PC-3 (cell line): ENCODE measurements around the gene CCIN. TPM values are rescaled to one million over a fixed set of nuclear protein-coding genes. Genes with fewer than 3 reads are reported as not detected.

ENCODE experiments used
- ATAC-seq: fragments of 200-7000 bp; cut with Tn5 transposase; 2 replicates; pipeline ENCODE4 v1.9.1; 2020; ENCODE audit warnings: mild to moderate bottlenecking, moderate library complexity
- BruUV-seq: library from RNA; stranded (reverse); fragments of 400-500 nt; replicated peaks from 2 replicates; lab custom pipeline; 2021; lab: Mats Ljungman, UMichigan
- CTCF ChIA-PET: fragments of 300-600 bp; sonication (Branson Sonifier 250); formaldehyde crosslinking; loops from one replicate; lab custom pipeline; 2022; ENCODE audit warnings: antibody characterized with exemption; lab: Charles Lee
- POLR2A ChIA-PET: fragments of 300-600 bp; sonication (Branson Sonifier 250); formaldehyde crosslinking; loops from one replicate; lab custom pipeline; 2022; ENCODE audit warnings: antibody characterized with exemption; ENCODE audit not compliant: unreplicated experiment; lab: Charles Lee
- DNase-seq: peaks from one replicate; pipeline ENCODE4 v3.0.0-alpha.2; 2015
- H2AFZ ChIP-seq: fragments of 300-600 bp; sonication (generic); 2 replicates; pipeline ENCODE4 v1.6.0; 2016; ENCODE audit warnings: antibody characterized with exemption, low read length
- H3F3A ChIP-seq: fragments of 300-600 bp; sonication (generic); one replicate; pipeline ENCODE4 v1.6.0; 2017; ENCODE audit warnings: antibody characterized with exemption, low read length, control low read depth, mild to moderate bottlenecking; ENCODE audit not compliant: unreplicated experiment
- H3K27ac ChIP-seq: fragments of 300-600 bp; sonication (generic); 2 replicates; pipeline ENCODE4 v1.5.1; 2016; ENCODE audit warnings: mild to moderate bottlenecking, low read length
- H3K27me3 ChIP-seq: fragments of 300-600 bp; sonication (generic); 2 replicates; pipeline ENCODE4 v1.6.1; 2016; ENCODE audit warnings: low read length, mixed read lengths
- H3K36me3 ChIP-seq: fragments of 300-600 bp; sonication (generic); 2 replicates; pipeline ENCODE4 v1.6.1; 2016; ENCODE audit warnings: low read depth, mixed run types, low read length, mixed read lengths
- H3K4me1 ChIP-seq: fragments of 300-600 bp; sonication (generic); 2 replicates; pipeline ENCODE4 v1.5.1; 2016; ENCODE audit warnings: low read length; ENCODE audit not compliant: insufficient read depth
- H3K4me2 ChIP-seq: fragments of 300-600 bp; sonication (generic); 2 replicates; pipeline ENCODE4 v1.6.0; 2016; ENCODE audit warnings: low read length
- H3K4me3 ChIP-seq: fragments of 300-600 bp; sonication (generic); 2 replicates; pipeline ENCODE4 v1.5.1; 2016; ENCODE audit warnings: mild to moderate bottlenecking, low read length, mixed read lengths
- H3K79me2 ChIP-seq: fragments of 300-600 bp; sonication (generic); 2 replicates; pipeline ENCODE4 v1.6.1; 2017; ENCODE audit warnings: low read length, mixed read lengths
- H3K9ac ChIP-seq: fragments of 300-600 bp; sonication (generic); 2 replicates; pipeline ENCODE4 v1.6.0; 2016; ENCODE audit warnings: mild to moderate bottlenecking, low read length
- H3K9me2 ChIP-seq: fragments of 300-600 bp; sonication (generic); replicated peaks from 2 replicates; pipeline ENCODE4 v1.6.1; 2016; ENCODE audit warnings: mixed run types, low read length, mixed read lengths
- H3K9me3 ChIP-seq: fragments of 300-600 bp; sonication (generic); 2 replicates; pipeline ENCODE4 v1.6.1; 2016; ENCODE audit warnings: low read length, mixed read lengths
- H4K20me1 ChIP-seq: fragments of 300-600 bp; sonication (generic); 2 replicates; pipeline ENCODE4 v1.6.1; 2016; ENCODE audit warnings: low read length, mixed read lengths
- EZH2 ChIP-seq: fragments of 300-600 bp; sonication (generic); IDR thresholded peaks from one replicate; pipeline ENCODE4 v1.6.1; 2017; ENCODE audit warnings: antibody characterized with exemption, mild to moderate bottlenecking, low read length; ENCODE audit not compliant: unreplicated experiment
- EZH2phosphoT487 ChIP-seq: fragments of 300-600 bp; sonication (generic); IDR thresholded peaks from 2 replicates; pipeline ENCODE4 v1.6.1; 2018; ENCODE audit warnings: mild to moderate bottlenecking, antibody characterized with exemption, low read length, borderline replicate concordance
- intact Hi-C: fragments of 100-400 bp; cut with micrococcal nuclease; formaldehyde crosslinking; loops from 2 replicates; pipeline ENCODE4 v1.9.0; 2023
- total RNA-seq: library from RNA; depleted of rRNA; stranded (reverse); fragments of >200 nt; gene quantifications from 2 replicates; pipeline ENCODE4 v1.2.3, GENCODE V29; 2014
- TF ChIP-seq, protein P1 (sequence below): fragments of 300-600 bp; sonication (generic); conservative IDR thresholded peaks from 2 replicates; pipeline ENCODE4 v1.5.1; 2017; ENCODE audit warnings: antibody characterized with exemption, low read depth, mild to moderate bottlenecking, low read length

CCIN gene
- total RNA-seq, 1 experiment from 2014 or later = 0.22 TPM

- H4K20me1 ChIP-seq = no peaks in the 10 kb centered on the region
- H3K79me2 ChIP-seq = no peaks in the 10 kb centered on the region
- H3F3A ChIP-seq = no peaks in the 10 kb centered on the region
- DNase-seq (peak; percentile 14), ATAC-seq (peak; percentile 37)
- H3K9me2 ChIP-seq = no peaks in the 10 kb centered on the region
- intact Hi-C loops = no loop called here
- peaks cover 2% of the 10 kb centered on the region; the same call in 1 of the 2 replicates for H3K36me3 ChIP-seq
- H3K4me2 ChIP-seq = no peak overlapping the region
- no peaks in the 10 kb centered on the region for H3K27me3 ChIP-seq
- no peak overlapping the region for H3K27ac ChIP-seq
- no peaks in the 10 kb centered on the region for H3K9me3 ChIP-seq
- H3K4me1 ChIP-seq = peaks cover 28% of the 10 kb centered on the region
- H3K4me3 ChIP-seq = no peak overlapping the region
- ChIA-PET CTCF (no interaction called here), POLR2A (no interaction called here)
- H2AFZ ChIP-seq = no peak overlapping the region
- BruUV-seq = no TSS peak
- TF ChIP-seq EZH2 = no peak
- TF ChIP-seq, protein P1, sequence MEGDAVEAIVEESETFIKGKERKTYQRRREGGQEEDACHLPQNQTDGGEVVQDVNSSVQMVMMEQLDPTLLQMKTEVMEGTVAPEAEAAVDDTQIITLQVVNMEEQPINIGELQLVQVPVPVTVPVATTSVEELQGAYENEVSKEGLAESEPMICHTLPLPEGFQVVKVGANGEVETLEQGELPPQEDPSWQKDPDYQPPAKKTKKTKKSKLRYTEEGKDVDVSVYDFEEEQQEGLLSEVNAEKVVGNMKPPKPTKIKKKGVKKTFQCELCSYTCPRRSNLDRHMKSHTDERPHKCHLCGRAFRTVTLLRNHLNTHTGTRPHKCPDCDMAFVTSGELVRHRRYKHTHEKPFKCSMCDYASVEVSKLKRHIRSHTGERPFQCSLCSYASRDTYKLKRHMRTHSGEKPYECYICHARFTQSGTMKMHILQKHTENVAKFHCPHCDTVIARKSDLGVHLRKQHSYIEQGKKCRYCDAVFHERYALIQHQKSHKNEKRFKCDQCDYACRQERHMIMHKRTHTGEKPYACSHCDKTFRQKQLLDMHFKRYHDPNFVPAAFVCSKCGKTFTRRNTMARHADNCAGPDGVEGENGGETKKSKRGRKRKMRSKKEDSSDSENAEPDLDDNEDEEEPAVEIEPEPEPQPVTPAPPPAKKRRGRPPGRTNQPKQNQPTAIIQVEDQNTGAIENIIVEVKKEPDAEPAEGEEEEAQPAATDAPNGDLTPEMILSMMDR = no peak
- TF ChIP-seq EZH2phosphoT487 = no peak
- H3K9ac ChIP-seq = no peak overlapping the region
Measured at GRCh38 chr9:36151316-36152210, 17.6 kb upstream of the CCIN start.

DNA sequence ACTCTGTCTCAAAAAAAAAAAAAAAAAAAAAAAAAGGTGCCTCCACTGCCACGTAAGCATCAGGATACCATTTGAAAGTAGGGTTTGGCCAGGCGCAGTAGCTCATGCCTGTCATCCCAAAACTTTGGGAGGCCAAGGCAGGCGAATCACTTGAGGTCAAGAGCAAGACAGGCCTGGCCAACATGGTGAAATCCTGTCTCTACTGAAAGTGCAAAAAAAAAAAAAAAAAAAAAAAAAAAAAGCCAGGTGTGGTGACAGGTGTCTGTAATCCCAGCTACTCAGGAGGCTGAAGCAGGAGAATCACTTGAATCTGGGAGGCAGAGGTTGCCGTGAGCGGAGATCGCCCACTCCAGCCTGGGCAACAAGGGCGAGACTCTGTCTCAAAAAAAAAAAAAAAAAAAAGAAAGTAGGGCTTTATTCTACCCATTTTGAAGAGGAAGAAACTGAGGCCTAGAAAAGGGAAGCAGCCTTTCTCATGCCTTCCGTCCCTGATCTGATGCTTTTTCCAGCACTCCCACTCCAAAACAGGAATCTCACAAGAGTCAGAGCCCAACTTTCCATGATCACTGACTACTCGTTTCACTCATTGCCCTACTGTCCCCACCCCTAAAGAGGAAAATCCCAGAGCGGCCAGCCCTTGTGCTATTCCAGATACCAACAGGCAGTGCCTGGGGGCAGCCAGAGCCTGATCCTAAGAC, 16.3 kb upstream of the CCIN start:
- intact Hi-C loops = no loop called here
- H3K4me1 ChIP-seq = peaks cover 28% of the 10 kb centered on the region
- no peak for TF ChIP-seq EZH2phosphoT487
- no peak for TF ChIP-seq EZH2
- TF ChIP-seq, protein P1 = no peak
- H3K79me2 ChIP-seq = no peaks in the 10 kb centered on the region
- H3K9ac ChIP-seq = no peak overlapping the region
- H3K27me3 ChIP-seq = no peaks in the 10 kb centered on the region
- no peak overlapping the region for H3K4me3 ChIP-seq
- H4K20me1 ChIP-seq = no peaks in the 10 kb centered on the region
- no TSS peak for BruUV-seq
- no peak for ATAC-seq
- no peak overlapping the region for H2AFZ ChIP-seq
- ChIA-PET POLR2A (no interaction called here), CTCF (no interaction called here)
- H3K9me2 ChIP-seq = no peaks in the 10 kb centered on the region
- H3F3A ChIP-seq = no peaks in the 10 kb centered on the region
- DNase-seq = no peak
- no peak overlapping the region for H3K27ac ChIP-seq
- H3K9me3 ChIP-seq = no peaks in the 10 kb centered on the region
- no peak overlapping the region for H3K4me2 ChIP-seq
- H3K36me3 ChIP-seq = peaks cover 2% of the 10 kb centered on the region; the same call in 1 of the 2 replicates
